ENCODE data around the gene PTAR1. TPM values are rescaled to one million over a fixed set of nuclear protein-coding genes. Genes with fewer than 3 reads are reported as not detected.

PTAR1 gene
- total RNA-seq, 2 experiments from 2014 or later: 48.2 to 68.8 TPM

DNA sequence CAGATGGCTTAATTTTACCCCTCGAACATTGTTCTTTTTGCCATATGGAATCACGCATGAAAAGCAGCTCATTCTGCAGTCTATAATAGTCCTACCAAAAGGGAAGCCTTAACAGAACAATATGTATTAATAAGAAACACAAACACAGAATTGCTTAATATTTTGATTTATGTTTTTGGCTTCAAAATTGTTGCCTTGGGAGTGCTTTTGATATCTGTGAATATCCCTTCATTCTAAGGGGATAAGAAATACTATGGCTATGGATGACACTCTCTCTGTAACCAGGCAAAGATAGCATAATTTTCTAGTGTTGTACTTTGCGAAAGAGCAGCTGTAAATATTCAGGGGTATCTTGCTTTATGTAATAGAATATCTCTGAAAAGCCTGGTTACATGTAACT lies 34.5 kb upstream of the PTAR1 start:
- Histone ChIP-seq H2AFZ (ENCODE audit: low read length) (no peak overlapping the region), H3K9me3 (ENCODE audit: low read length) (no peaks in the 10 kb centered on the region), H3K4me1 (ENCODE audit: insufficient read depth, low read length, poor library complexity, severe bottlenecking) (no peaks in the 10 kb centered on the region), H3K27ac (ENCODE audit: low read depth, low read length, poor library complexity, severe bottlenecking) (no peak overlapping the region), H3K36me3 (ENCODE audit: insufficient read depth, low read length) (no peaks in the 10 kb centered on the region), H3K4me3 (ENCODE audit: low read depth, low read length, poor library complexity, severe bottlenecking) (no peak overlapping the region), H3K79me2 (ENCODE audit: insufficient read depth, low read depth, low read length) (no peaks in the 10 kb centered on the region), H4K20me1 (ENCODE audit: insufficient read depth, low read length) (no peaks in the 10 kb centered on the region), H3K4me2 (ENCODE audit: low read length) (no peak overlapping the region), H3K9me2 (ENCODE audit: insufficient read depth, low read length) (no peaks in the 10 kb centered on the region)
- TF ChIP-seq EZH2phosphoT487 (IDR thresholded peaks at IDR 0.05; ENCODE audit: borderline replicate concordance, low read depth, low read length): no peak
- TF ChIP-seq, protein P1, sequence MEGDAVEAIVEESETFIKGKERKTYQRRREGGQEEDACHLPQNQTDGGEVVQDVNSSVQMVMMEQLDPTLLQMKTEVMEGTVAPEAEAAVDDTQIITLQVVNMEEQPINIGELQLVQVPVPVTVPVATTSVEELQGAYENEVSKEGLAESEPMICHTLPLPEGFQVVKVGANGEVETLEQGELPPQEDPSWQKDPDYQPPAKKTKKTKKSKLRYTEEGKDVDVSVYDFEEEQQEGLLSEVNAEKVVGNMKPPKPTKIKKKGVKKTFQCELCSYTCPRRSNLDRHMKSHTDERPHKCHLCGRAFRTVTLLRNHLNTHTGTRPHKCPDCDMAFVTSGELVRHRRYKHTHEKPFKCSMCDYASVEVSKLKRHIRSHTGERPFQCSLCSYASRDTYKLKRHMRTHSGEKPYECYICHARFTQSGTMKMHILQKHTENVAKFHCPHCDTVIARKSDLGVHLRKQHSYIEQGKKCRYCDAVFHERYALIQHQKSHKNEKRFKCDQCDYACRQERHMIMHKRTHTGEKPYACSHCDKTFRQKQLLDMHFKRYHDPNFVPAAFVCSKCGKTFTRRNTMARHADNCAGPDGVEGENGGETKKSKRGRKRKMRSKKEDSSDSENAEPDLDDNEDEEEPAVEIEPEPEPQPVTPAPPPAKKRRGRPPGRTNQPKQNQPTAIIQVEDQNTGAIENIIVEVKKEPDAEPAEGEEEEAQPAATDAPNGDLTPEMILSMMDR (conservative IDR thresholded peaks at IDR 0.05; ENCODE audit: low read length): no peak
- BruUV-seq (replicated peaks): no TSS peak
- no peak for DNase-seq (ENCODE audit: low spot score)
- ChIA-PET POLR2A (interaction anchor here (0.8 kb wide), 1 partner anchor 777 kb away, joined by 3 read pairs; no protein-coding TSS in a partner anchor), CTCF (ENCODE audit: unreplicated experiment) (no interaction called here)
- intact Hi-C loops (cut with micrococcal nuclease; ENCODE audit: unreplicated experiment): no loop called here

DNA sequence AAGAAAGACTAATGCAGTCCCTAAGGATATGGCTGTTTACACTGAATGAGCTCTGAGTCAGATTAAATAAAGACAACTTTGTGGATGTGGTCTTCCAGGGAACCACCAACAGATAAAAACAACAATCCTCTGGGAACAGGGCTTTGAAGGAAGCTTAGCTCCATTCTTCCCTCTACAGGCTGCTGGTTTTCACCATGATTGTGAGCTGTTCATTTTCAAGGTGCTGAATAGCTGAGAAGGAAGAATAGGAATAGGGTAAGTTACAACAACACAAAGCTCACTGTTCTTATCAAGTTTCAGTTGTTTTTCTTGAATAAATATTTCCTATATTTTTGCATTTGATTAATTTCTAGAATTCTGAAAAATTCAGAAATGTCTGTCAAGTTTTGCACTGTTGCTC lies 25.9 kb upstream of the PTAR1 start:
- TF ChIP-seq, protein P1 (conservative IDR thresholded peaks at IDR 0.05; ENCODE audit: low read length): no peak
- no peak for TF ChIP-seq EZH2phosphoT487 (IDR thresholded peaks at IDR 0.05; ENCODE audit: borderline replicate concordance, low read depth, low read length)
- Histone ChIP-seq H3K27ac (ENCODE audit: low read depth, low read length, poor library complexity, severe bottlenecking) (no peak overlapping the region), H2AFZ (ENCODE audit: low read length) (no peak overlapping the region), H3K4me3 (ENCODE audit: low read depth, low read length, poor library complexity, severe bottlenecking) (no peak overlapping the region), H3K79me2 (ENCODE audit: insufficient read depth, low read depth, low read length) (no peaks in the 10 kb centered on the region), H4K20me1 (ENCODE audit: insufficient read depth, low read length) (no peaks in the 10 kb centered on the region), H3K4me2 (ENCODE audit: low read length) (no peak overlapping the region), H3K36me3 (ENCODE audit: insufficient read depth, low read length) (no peaks in the 10 kb centered on the region), H3K9me3 (ENCODE audit: low read length) (no peaks in the 10 kb centered on the region), H3K9me2 (ENCODE audit: insufficient read depth, low read length) (no peaks in the 10 kb centered on the region), H3K4me1 (ENCODE audit: insufficient read depth, low read length, poor library complexity, severe bottlenecking) (no peaks in the 10 kb centered on the region)
- CTCF ChIA-PET (ENCODE audit: unreplicated experiment): no interaction called here
- POLR2A ChIA-PET: interaction anchor here (0.6 to 0.8 kb wide), 3 partner anchors 65 to 514 kb away, joined by 3 read pairs; no protein-coding TSS in a partner anchor
- intact Hi-C loops (cut with micrococcal nuclease; ENCODE audit: unreplicated experiment): no loop called here
- DNase-seq (ENCODE audit: low spot score): no peak
- no TSS peak for BruUV-seq (replicated peaks)

DNA sequence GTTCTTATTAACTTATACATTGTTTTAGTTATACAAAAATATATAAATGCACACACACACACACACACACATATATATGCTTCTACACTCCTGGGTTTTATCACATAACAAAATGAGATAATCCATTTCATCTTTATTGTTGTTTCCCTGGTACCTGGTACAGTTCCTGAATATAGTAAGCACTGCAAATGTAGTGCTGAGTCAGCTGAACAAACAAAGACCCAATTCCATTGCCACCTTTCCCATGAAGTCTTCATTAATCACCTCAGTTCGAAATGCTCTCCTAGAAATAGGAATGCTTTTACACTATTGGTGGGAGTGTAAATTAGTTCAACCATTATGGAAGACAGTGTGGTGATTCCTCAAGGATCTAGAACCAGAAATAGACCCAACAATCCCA lies 13.4 kb upstream of the PTAR1 start:
- Histone ChIP-seq H3K9me3 (ENCODE audit: low read length) (no peaks in the 10 kb centered on the region), H3K79me2 (ENCODE audit: insufficient read depth, low read depth, low read length) (no peaks in the 10 kb centered on the region), H2AFZ (ENCODE audit: low read length) (no peak overlapping the region), H3K4me2 (ENCODE audit: low read length) (no peak overlapping the region), H3K36me3 (ENCODE audit: insufficient read depth, low read length) (no peaks in the 10 kb centered on the region), H3K27ac (ENCODE audit: low read depth, low read length, poor library complexity, severe bottlenecking) (no peak overlapping the region), H3K4me1 (ENCODE audit: insufficient read depth, low read length, poor library complexity, severe bottlenecking) (no peaks in the 10 kb centered on the region), H3K4me3 (ENCODE audit: low read depth, low read length, poor library complexity, severe bottlenecking) (no peak overlapping the region), H4K20me1 (ENCODE audit: insufficient read depth, low read length) (no peaks in the 10 kb centered on the region), H3K9me2 (ENCODE audit: insufficient read depth, low read length) (no peaks in the 10 kb centered on the region)
- ChIA-PET POLR2A (no interaction called here), CTCF (ENCODE audit: unreplicated experiment) (no interaction called here)
- TF ChIP-seq EZH2phosphoT487 (IDR thresholded peaks at IDR 0.05; ENCODE audit: borderline replicate concordance, low read depth, low read length): no peak
- TF ChIP-seq, protein P1 (conservative IDR thresholded peaks at IDR 0.05; ENCODE audit: low read length): no peak
- no peak for DNase-seq (ENCODE audit: low spot score)
- BruUV-seq (replicated peaks): no TSS peak
- intact Hi-C loops (cut with micrococcal nuclease; ENCODE audit: unreplicated experiment): no loop called here
